ENCODE data around the gene RNASE8.

The RNASE8 gene

GRCh38 chr14:21071225-21072030 lies 13.8 kb downstream of the RNASE8 start:
- DNase-seq (ENCODE audit: insufficient read length) (peak; percentile 86), FAIRE-seq (peak; percentile 73)
- TF ChIP-seq POLR2A (IDR thresholded peaks at IDR 0.05; ENCODE audit: low read depth, low read length) (no peak), TAF1 (IDR thresholded peaks at IDR 0.05; ENCODE audit: borderline replicate concordance, low read depth, low read length) (no peak), POLR2AphosphoS5 (IDR thresholded peaks at IDR 0.05; ENCODE audit: low read depth, low read length) (no peak)

GRCh38 chr14:21072031-21072473 lies 14.4 kb downstream of the RNASE8 start:
- FAIRE-seq (no peak), DNase-seq (ENCODE audit: insufficient read length) (no peak)

GRCh38 chr14:21072781-21073339 lies 15.2 kb downstream of the RNASE8 start:
- no peak for DNase-seq (ENCODE audit: insufficient read length)

More at GRCh38 chr14:21072031-21072473, 14.4 kb downstream of the RNASE8 start:
- no peak for TF ChIP-seq TAF1 (IDR thresholded peaks at IDR 0.05; ENCODE audit: borderline replicate concordance, low read depth, low read length)
- TF ChIP-seq POLR2AphosphoS5 (IDR thresholded peaks at IDR 0.05; ENCODE audit: low read depth, low read length) = no peak
- no peak for TF ChIP-seq POLR2A (IDR thresholded peaks at IDR 0.05; ENCODE audit: low read depth, low read length)

DNA sequence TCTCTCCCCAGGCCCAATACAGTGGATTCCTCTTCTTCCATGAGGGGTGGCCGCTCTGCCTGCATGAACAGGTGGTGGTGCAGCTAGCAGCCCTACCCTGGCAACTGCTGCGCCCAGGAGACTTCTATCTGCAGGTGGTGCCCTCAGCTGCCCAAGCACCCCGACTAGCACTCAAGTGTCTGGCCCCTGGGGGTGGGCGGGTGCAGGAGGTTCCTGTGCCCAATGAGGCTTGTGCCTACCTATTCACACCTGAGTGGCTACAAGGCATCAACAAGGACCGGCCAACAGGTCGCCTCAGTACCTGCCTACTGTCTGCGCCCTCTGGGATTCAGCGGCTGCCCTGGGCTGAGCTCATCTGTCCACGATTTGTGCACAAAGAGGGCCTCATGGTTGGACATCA lies 16.3 kb downstream of the RNASE8 start:
- TF ChIP-seq POLR2AphosphoS5 (IDR thresholded peaks at IDR 0.05; ENCODE audit: low read depth, low read length) (no peak), TAF1 (IDR thresholded peaks at IDR 0.05; ENCODE audit: borderline replicate concordance, low read depth, low read length) (no peak)
- no peak for FAIRE-seq
- no peak for DNase-seq (ENCODE audit: insufficient read length)

More at GRCh38 chr14:21072781-21073339, 15.2 kb downstream of the RNASE8 start:
- TF ChIP-seq POLR2A (IDR thresholded peaks at IDR 0.05; ENCODE audit: low read depth, low read length) (no peak), TAF1 (IDR thresholded peaks at IDR 0.05; ENCODE audit: borderline replicate concordance, low read depth, low read length) (no peak), POLR2AphosphoS5 (IDR thresholded peaks at IDR 0.05; ENCODE audit: low read depth, low read length) (no peak)
- no peak for FAIRE-seq

- DNase-seq (ENCODE audit: insufficient read length) (no peak), FAIRE-seq (no peak)
- no peak for TF ChIP-seq TAF1 (IDR thresholded peaks at IDR 0.05; ENCODE audit: borderline replicate concordance, low read depth, low read length)
- TF ChIP-seq POLR2AphosphoS5 (IDR thresholded peaks at IDR 0.05; ENCODE audit: low read depth, low read length) = no peak
- no peak for TF ChIP-seq POLR2A (IDR thresholded peaks at IDR 0.05; ENCODE audit: low read depth, low read length)
Measured at GRCh38 chr14:21074398-21075272, 17.0 kb downstream of the RNASE8 start.

DNA sequence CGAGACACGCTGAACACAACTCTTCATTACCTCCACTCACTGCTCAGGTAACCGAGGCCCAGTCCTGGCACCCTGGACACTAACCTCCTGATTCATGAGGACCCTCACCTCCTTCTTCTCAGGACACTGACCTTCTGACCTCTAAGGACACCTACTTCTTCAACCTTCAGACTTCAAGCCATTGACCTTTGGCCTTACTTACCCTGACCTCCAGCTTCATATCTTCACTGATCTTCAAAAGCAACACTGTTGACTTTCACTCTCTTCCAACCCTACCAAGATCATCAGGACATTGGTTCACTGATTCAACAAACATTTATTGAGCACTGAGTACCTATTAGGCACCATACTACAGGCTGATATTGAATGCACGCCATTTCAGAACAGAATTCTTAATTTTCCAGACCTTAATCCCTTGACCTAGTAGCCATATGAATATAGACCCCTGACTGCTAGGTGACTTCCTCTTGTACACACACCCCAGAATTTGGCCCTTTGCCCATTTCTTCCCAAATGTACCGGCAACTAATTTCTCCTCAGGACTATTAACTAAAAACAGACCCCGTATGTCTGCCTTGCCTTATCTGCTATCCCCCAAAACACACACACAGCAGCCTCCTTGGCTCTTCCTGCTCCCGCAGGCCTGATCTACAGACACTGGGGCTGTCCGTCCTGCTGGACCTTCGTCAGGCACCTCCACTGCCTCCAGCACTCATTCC lies 18.3 kb downstream of the RNASE8 start:
- no peak for FAIRE-seq
- DNase-seq (ENCODE audit: insufficient read length) = no peak
- no peak for TF ChIP-seq POLR2AphosphoS5 (IDR thresholded peaks at IDR 0.05; ENCODE audit: low read depth, low read length)
- TF ChIP-seq TAF1 (IDR thresholded peaks at IDR 0.05; ENCODE audit: borderline replicate concordance, low read depth, low read length) = no peak
- TF ChIP-seq POLR2A (IDR thresholded peaks at IDR 0.05; ENCODE audit: low read depth, low read length) = no peak

DNA sequence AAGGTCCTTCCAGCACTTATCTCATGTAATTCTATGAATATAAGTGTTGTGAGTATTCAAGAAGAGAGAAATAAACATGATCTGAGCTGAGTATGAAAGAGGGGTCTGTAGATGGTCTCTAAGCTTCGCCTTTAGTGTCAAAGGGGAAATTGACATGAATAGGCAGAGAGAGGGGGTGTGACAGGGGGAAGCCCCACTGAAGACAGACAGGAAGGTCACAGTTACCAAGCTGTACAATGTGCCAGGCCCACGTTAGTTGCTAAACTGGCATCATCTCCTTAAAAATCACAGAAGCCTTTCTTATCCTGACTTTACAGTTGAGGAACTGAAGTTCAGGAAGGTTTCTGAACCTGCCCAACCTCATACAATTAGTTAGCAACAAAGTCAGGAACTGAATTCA lies 20.1 kb downstream of the RNASE8 start:
- no peak for TF ChIP-seq POLR2A (IDR thresholded peaks at IDR 0.05; ENCODE audit: low read depth, low read length)
- no peak for TF ChIP-seq TAF1 (IDR thresholded peaks at IDR 0.05; ENCODE audit: borderline replicate concordance, low read depth, low read length)
- no peak for TF ChIP-seq POLR2AphosphoS5 (IDR thresholded peaks at IDR 0.05; ENCODE audit: low read depth, low read length)
- DNase-seq (ENCODE audit: insufficient read length) = no peak
- FAIRE-seq = no peak

- FAIRE-seq (no peak), DNase-seq (ENCODE audit: insufficient read length) (no peak)
- no peak for TF ChIP-seq POLR2A (IDR thresholded peaks at IDR 0.05; ENCODE audit: low read depth, low read length)
- no peak for TF ChIP-seq POLR2AphosphoS5 (IDR thresholded peaks at IDR 0.05; ENCODE audit: low read depth, low read length)
- TF ChIP-seq TAF1 (IDR thresholded peaks at IDR 0.05; ENCODE audit: borderline replicate concordance, low read depth, low read length) = no peak
Measured at GRCh38 chr14:21078287-21078686, 20.7 kb downstream of the RNASE8 start.

- no peak for TF ChIP-seq TAF1 (IDR thresholded peaks at IDR 0.05; ENCODE audit: borderline replicate concordance, low read depth, low read length)
- no peak for TF ChIP-seq POLR2AphosphoS5 (IDR thresholded peaks at IDR 0.05; ENCODE audit: low read depth, low read length)
- TF ChIP-seq POLR2A (IDR thresholded peaks at IDR 0.05; ENCODE audit: low read depth, low read length) = no peak
- FAIRE-seq (no peak), DNase-seq (ENCODE audit: insufficient read length) (no peak)
Measured at GRCh38 chr14:21078726-21079125, 21.1 kb downstream of the RNASE8 start.

DNA sequence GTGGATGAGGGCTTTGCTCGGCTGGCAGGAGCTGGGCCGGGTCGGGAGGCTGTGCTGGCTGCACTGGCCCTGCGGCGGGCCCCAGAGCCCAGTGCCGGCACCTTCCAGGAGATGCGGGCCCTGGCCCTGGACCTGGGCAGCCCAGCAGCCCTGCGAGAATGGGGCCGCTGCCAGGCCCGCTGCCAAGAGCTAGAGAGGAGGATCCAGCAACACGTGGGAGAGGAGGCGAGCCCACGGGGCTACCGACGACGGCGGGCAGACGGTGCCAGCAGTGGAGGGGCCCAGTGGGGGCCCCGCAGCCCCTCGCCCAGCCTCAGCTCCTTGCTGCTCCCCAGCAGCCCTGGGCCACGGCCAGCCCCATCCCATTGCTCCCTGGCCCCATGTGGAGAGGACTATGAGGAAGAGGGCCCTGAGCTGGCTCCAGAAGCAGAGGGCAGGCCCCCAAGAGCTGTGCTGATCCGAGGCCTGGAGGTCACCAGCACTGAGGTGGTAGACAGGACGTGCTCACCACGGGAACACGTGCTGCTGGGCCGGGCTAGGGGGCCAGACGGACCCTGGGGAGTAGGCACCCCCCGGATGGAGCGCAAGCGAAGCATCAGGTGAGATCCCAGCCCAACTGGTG lies 24.0 kb downstream of the RNASE8 start:
- TF ChIP-seq POLR2A (IDR thresholded peaks at IDR 0.05; ENCODE audit: low read depth, low read length) (no peak), TAF1 (IDR thresholded peaks at IDR 0.05; ENCODE audit: borderline replicate concordance, low read depth, low read length) (no peak), POLR2AphosphoS5 (IDR thresholded peaks at IDR 0.05; ENCODE audit: low read depth, low read length) (no peak)
- FAIRE-seq = no peak
- DNase-seq (ENCODE audit: insufficient read length) = no peak
